ENCODE results near the gene PROX1. TPM values are rescaled to one million over a fixed set of nuclear protein-coding genes. Genes with fewer than 3 reads are reported as not detected.
"Not testable (repeated sequence)": the region's sequence is repeated elsewhere in the genome, so short reads cannot be mapped to it uniquely, and the experiment has no call there.

The PROX1 gene
- total RNA-seq, 1 donor from 2014 or later: 0.32 TPM

DNA sequence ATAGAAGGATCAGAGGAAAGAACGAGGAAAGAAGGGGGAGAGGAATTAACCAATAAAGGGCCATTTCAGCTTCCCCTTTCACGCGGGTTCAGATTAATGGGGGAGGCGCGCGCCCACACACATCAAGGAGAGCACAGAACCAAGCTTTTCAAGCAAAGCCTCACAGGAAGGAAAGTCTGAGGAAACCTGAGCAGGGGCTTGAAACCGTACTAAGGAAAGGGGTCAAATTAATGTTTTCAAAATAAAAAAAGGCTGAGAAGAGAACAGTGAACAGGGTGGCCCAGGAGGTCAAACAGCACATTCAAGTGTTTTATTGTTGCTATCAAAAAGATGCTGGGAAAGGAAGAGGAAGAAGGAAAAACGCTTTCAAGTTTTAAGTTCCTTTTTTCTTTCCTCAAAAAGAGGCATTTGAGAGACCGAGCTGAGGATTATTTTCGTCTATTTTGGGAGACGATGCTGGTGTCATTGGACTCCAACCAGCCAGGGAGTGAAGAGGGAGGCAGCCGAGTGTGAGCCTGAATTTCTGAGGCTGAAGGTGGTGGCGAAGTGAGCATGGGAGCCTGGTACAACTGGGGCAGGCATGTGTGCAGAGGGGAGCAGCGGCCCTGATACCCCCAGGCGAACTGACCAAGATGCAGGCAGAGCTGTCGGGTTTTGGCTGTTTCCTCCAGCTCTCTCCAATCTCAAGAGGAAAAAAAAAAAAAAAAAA, 88.4 kb downstream of the PROX1 start:
- no peak overlapping the region for H3K4me3 Mint-ChIP-seq (ENCODE audit: unreplicated experiment)
- H3K27ac Mint-ChIP-seq (ENCODE audit: unreplicated experiment): no peak overlapping the region
- TF ChIP-seq, protein P1, sequence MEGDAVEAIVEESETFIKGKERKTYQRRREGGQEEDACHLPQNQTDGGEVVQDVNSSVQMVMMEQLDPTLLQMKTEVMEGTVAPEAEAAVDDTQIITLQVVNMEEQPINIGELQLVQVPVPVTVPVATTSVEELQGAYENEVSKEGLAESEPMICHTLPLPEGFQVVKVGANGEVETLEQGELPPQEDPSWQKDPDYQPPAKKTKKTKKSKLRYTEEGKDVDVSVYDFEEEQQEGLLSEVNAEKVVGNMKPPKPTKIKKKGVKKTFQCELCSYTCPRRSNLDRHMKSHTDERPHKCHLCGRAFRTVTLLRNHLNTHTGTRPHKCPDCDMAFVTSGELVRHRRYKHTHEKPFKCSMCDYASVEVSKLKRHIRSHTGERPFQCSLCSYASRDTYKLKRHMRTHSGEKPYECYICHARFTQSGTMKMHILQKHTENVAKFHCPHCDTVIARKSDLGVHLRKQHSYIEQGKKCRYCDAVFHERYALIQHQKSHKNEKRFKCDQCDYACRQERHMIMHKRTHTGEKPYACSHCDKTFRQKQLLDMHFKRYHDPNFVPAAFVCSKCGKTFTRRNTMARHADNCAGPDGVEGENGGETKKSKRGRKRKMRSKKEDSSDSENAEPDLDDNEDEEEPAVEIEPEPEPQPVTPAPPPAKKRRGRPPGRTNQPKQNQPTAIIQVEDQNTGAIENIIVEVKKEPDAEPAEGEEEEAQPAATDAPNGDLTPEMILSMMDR (IDR thresholded peaks at IDR 0.05): no peak

DNA sequence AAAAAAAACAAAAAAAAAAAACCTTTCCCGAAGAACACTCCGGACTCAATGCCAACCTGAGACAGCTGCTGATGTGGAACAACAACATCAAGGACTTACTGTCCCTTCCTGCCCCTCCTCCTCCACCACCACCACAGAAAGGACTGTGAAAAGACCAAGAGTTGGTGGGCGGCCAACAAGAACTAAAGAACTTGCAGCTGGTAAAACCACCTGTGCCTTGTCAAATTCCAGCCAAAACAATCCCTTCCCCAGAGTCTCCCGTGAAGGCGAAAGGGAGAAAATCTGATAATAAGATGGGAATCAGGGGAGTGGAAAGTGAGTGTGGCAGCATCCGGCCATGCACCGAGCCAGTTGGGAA, 88.9 kb downstream of the PROX1 start:
- Mint-ChIP-seq H3K9me3 (ENCODE audit: low read depth) (no peaks in the 10 kb centered on the region), H3K4me3 (ENCODE audit: unreplicated experiment) (no peak overlapping the region)
- no peak for DNase-seq (ENCODE audit: low spot score)

More for the DNA sequence above, 88.4 kb downstream of the PROX1 start:
- Mint-ChIP-seq H3K27me3 (ENCODE audit: low read depth) (peaks cover 21% of the 10 kb centered on the region), H3K9me3 (ENCODE audit: low read depth) (no peaks in the 10 kb centered on the region), H3K4me1 (ENCODE audit: low read depth) (no peaks in the 10 kb centered on the region), H3K36me3 (ENCODE audit: low read depth) (no peaks in the 10 kb centered on the region)
- DNase-seq (ENCODE audit: low spot score): no peak

GRCh38 chr1:214078950-214079349, 91.2 kb downstream of the PROX1 start:
- TF ChIP-seq, protein P1 (IDR thresholded peaks at IDR 0.05): no peak

More for the DNA sequence above, 88.9 kb downstream of the PROX1 start:
- Mint-ChIP-seq H3K4me1 (ENCODE audit: low read depth) (no peaks in the 10 kb centered on the region), H3K27ac (ENCODE audit: unreplicated experiment) (no peak overlapping the region), H3K36me3 (ENCODE audit: low read depth) (no peaks in the 10 kb centered on the region), H3K27me3 (ENCODE audit: low read depth) (peaks cover 18% of the 10 kb centered on the region)
- TF ChIP-seq, protein P1 (IDR thresholded peaks at IDR 0.05): no peak

GRCh38 chr1:214085325-214085724, 97.6 kb downstream of the PROX1 start:
- no peaks in the 10 kb centered on the region for H3K36me3 Mint-ChIP-seq (ENCODE audit: low read depth)
- H3K27me3 Mint-ChIP-seq (ENCODE audit: low read depth): peaks cover 10% of the 10 kb centered on the region
- no peak for DNase-seq (ENCODE audit: low spot score)
- H3K27ac Mint-ChIP-seq (ENCODE audit: unreplicated experiment): no peak overlapping the region
- TF ChIP-seq, protein P1 (IDR thresholded peaks at IDR 0.05): no peak
- no peak overlapping the region for H3K4me3 Mint-ChIP-seq (ENCODE audit: unreplicated experiment)
- H3K4me1 Mint-ChIP-seq (ENCODE audit: low read depth): no peaks in the 10 kb centered on the region
- H3K9me3 Mint-ChIP-seq (ENCODE audit: low read depth): no peaks in the 10 kb centered on the region

More at GRCh38 chr1:214078950-214079349, 91.2 kb downstream of the PROX1 start:
- no peaks in the 10 kb centered on the region for H3K4me1 Mint-ChIP-seq (ENCODE audit: low read depth)
- no peak overlapping the region for H3K27ac Mint-ChIP-seq (ENCODE audit: unreplicated experiment)
- H3K9me3 Mint-ChIP-seq (ENCODE audit: low read depth): no peaks in the 10 kb centered on the region
- no peaks in the 10 kb centered on the region for H3K36me3 Mint-ChIP-seq (ENCODE audit: low read depth)
- no peak for DNase-seq (ENCODE audit: low spot score)
- H3K27me3 Mint-ChIP-seq (ENCODE audit: low read depth): peaks cover 14% of the 10 kb centered on the region
- H3K4me3 Mint-ChIP-seq (ENCODE audit: unreplicated experiment): no peak overlapping the region

DNA sequence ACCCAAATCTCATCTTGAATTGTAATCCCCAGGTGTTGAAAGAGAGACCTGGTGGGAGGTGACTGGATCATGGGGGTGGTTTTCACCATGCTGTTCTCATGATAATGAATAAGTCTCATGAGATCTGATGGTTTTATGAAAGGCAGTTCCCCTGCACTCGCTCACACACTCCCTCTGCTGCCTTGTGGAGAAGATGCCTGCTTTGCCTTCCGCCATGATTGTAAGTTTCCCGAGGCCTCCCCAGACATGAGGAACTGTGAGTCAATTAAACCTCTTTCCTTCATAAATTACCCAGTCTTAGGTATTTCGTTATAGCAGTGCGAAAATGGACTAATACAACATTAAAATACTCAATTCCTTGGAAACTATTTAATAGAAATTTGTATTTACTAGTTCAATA, 99.2 kb downstream of the PROX1 start:
- Mint-ChIP-seq H3K36me3 (ENCODE audit: low read depth) (no peaks in the 10 kb centered on the region), H3K9me3 (ENCODE audit: low read depth) (no peaks in the 10 kb centered on the region), H3K4me3 (ENCODE audit: unreplicated experiment) (no peak overlapping the region), H3K4me1 (ENCODE audit: low read depth) (no peaks in the 10 kb centered on the region), H3K27ac (ENCODE audit: unreplicated experiment) (no peak overlapping the region), H3K27me3 (ENCODE audit: low read depth) (peaks cover 10% of the 10 kb centered on the region)
- TF ChIP-seq, protein P1 (IDR thresholded peaks at IDR 0.05): no peak
- DNase-seq (ENCODE audit: low spot score): no peak

DNA sequence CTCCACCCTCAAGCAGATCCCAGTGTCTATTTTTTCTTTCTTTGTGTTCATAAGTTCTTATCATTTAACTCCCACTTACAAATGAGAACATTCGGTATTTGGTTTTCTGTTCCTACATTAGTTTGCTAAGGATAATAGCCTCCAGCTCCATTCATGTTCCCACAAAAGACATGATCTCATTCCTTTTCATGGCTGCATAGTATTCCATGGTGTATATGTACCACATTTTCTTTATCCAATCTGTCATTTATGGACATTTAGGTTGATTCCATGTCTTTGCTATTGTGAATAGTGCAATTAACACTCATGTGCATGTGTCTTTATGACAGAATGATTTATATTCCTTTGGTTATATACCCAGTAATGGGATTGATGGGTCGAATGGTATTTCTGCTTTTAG, 101.2 kb downstream of the PROX1 start:
- DNase-seq (ENCODE audit: low spot score); H3K9me3 Mint-ChIP-seq (ENCODE audit: low read depth); H3K36me3 Mint-ChIP-seq (ENCODE audit: low read depth); H3K27ac Mint-ChIP-seq (ENCODE audit: unreplicated experiment); H3K27me3 Mint-ChIP-seq (ENCODE audit: low read depth); H3K4me3 Mint-ChIP-seq (ENCODE audit: unreplicated experiment); H3K4me1 Mint-ChIP-seq (ENCODE audit: low read depth): not testable (repeated sequence)
